ENCODE data around the gene GID8. TPM values are rescaled to one million over a fixed set of nuclear protein-coding genes. Genes with fewer than 3 reads are reported as not detected.

Gene GID8
- 32.4 and 39.7 TPM in 2 replicates for total RNA-seq

GRCh38 chr20:62938105-62938888, at the start of gene GID8:
Gene GID8 (plus strand): TSS chr20:62938147. CDS start chr20:62941503, 3,356 bp downstream.

GRCh38 chr20:62926229-62927127, 11.5 kb upstream of the GID8 start, which contains the start of gene DIDO1:
Gene DIDO1 (minus strand): TSS chr20:62926505.

GRCh38 chr20:62952373-62952967, 14.5 kb downstream of the GID8 start, which contains the start of gene SLC17A9:
Gene SLC17A9 (plus strand): TSS chr20:62952709. CDS start chr20:62952831, 122 bp downstream.

Other genes starting within 250 kb of the GID8 start
- gene NTSR1, start 229.3 kb upstream of the GID8 start, total RNA-seq = 2.0 and 3.1 TPM in 2 replicates
- gene MRGBP, start 141.7 kb upstream of the GID8 start, total RNA-seq = 22.0 and 33.9 TPM in 2 replicates
- gene OGFR, start 133.3 kb upstream of the GID8 start, total RNA-seq = 48.4 and 51.5 TPM in 2 replicates
- gene COL9A3, start 121.1 kb upstream of the GID8 start, total RNA-seq = 0.11 and 1.1 TPM in 2 replicates
- gene TCFL5, start 76.3 kb upstream of the GID8 start, total RNA-seq = 21.6 and 27.9 TPM in 2 replicates
- 53.1 and 60.6 TPM in 2 replicates for gene DIDO1, start 11.6 kb upstream of the GID8 start, total RNA-seq
- gene SLC17A9, start 14.6 kb downstream of the GID8 start, total RNA-seq = 16.0 and 16.6 TPM in 2 replicates
- gene BHLHE23, start 68.8 kb downstream of the GID8 start, total RNA-seq = not detected in 2 replicates

Data from uterine smooth muscle cell (primary cell).